Measurements from ENCODE around the gene PORCN. TPM values are rescaled to one million over a fixed set of nuclear protein-coding genes. Genes with fewer than 3 reads are reported as not detected.
A peak's percentile ranks its signal among the peaks of the same experiment; 100 is the strongest.

PORCN gene
- total and polyA plus RNA-seq, 2 of the 13 experiments (the other 11 are each of a cell fraction or from before 2014, with no cell fraction given): 3.9 to 5.8 TPM

GRCh38 chrX:48508400-48509244, at the start of gene PORCN (continued):
- TF ChIP-seq, protein P1, sequence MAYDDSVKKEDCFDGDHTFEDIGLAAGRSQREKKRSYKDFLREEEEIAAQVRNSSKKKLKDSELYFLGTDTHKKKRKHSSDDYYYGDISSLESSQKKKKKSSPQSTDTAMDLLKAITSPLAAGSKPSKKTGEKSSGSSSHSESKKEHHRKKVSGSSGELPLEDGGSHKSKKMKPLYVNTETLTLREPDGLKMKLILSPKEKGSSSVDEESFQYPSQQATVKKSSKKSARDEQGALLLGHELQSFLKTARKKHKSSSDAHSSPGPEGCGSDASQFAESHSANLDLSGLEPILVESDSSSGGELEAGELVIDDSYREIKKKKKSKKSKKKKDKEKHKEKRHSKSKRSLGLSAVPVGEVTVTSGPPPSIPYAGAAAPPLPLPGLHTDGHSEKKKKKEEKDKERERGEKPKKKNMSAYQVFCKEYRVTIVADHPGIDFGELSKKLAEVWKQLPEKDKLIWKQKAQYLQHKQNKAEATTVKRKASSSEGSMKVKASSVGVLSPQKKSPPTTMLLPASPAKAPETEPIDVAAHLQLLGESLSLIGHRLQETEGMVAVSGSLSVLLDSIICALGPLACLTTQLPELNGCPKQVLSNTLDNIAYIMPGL (CRISPR knock-in tag; IDR thresholded peaks at IDR 0.05; ENCODE audit: borderline replicate concordance in 1 of 2, low read depth in 1 of 2): 0 out of 4 replicates have a peak, but pooled peaks of 1 of the 2 experiments have one; percentile 28
- TF ChIP-seq SRF (IDR thresholded peaks at IDR 0.05; ENCODE audit: low read depth, low read length): no peak
- no peak for TF ChIP-seq NR2F6 (IDR thresholded peaks at IDR 0.05)
- TF ChIP-seq NR2F6 (CRISPR knock-in tag; IDR thresholded peaks at IDR 0.05): no peak
- no peak for TF ChIP-seq FOXC1 (CRISPR knock-in tag; IDR thresholded peaks at IDR 0.05; ENCODE audit: borderline replicate concordance)
- no peak for TF ChIP-seq PATZ1 (CRISPR knock-in tag; IDR thresholded peaks at IDR 0.05)
- TF ChIP-seq, protein P2, sequence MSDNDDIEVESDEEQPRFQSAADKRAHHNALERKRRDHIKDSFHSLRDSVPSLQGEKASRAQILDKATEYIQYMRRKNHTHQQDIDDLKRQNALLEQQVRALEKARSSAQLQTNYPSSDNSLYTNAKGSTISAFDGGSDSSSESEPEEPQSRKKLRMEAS (IDR thresholded peaks at IDR 0.05): peak; percentile 37
- TF ChIP-seq ZNF563 (CRISPR knock-in tag; IDR thresholded peaks at IDR 0.05): no peak
- TF ChIP-seq ZNF772 (CRISPR knock-in tag; IDR thresholded peaks at IDR 0.05): no peak
- TF ChIP-seq, protein P3, sequence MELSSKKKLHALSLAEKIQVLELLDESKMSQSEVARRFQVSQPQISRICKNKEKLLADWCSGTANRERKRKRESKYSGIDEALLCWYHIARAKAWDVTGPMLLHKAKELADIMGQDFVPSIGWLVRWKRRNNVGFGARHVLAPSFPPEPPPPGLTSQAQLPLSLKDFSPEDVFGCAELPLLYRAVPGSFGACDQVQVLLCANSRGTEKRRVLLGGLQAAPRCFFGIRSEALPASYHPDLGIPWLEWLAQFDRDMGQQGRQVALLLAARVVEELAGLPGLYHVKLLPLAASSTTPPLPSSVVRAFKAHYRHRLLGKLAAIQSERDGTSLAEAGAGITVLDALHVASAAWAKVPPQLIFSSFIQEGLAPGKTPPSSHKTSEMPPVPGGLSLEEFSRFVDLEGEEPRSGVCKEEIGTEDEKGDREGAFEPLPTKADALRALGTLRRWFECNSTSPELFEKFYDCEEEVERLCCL (CRISPR knock-in tag; IDR thresholded peaks at IDR 0.05; ENCODE audit: borderline replicate concordance): no peak
- peak; percentile 51 for TF ChIP-seq PHF8 (CRISPR knock-in tag; IDR thresholded peaks at IDR 0.05)
- TF ChIP-seq ZNF101 (CRISPR knock-in tag; IDR thresholded peaks at IDR 0.05; ENCODE audit: borderline replicate concordance, low read depth): no peak
- TF ChIP-seq ZNF629 (CRISPR knock-in tag; conservative IDR thresholded peaks at IDR 0.05): peak; percentile 51; the same call in 1 of the 2 replicates
- no peak for TF ChIP-seq PRPF4 (IDR thresholded peaks at IDR 0.05; ENCODE audit: low read depth, low read length, poor library complexity, severe bottlenecking)
- TF ChIP-seq LCORL (IDR thresholded peaks at IDR 0.05): no peak
- TF ChIP-seq LCORL (CRISPR knock-in tag; IDR thresholded peaks at IDR 0.05): no peak
- TF ChIP-seq SAP130 (CRISPR knock-in tag; IDR thresholded peaks at IDR 0.05; ENCODE audit: low read depth): peak; percentile 13; the same call in 1 of the 2 replicates
- peak; percentile 30 for TF ChIP-seq TAF15 (IDR thresholded peaks at IDR 0.05; ENCODE audit: low read depth, low read length, poor library complexity, severe bottlenecking)
- no peak for TF ChIP-seq ZNF484 (CRISPR knock-in tag; IDR thresholded peaks at IDR 0.05; ENCODE audit: borderline replicate concordance, low read depth)
- peak in 1 of 2 experiments; percentile 77; a peak in 2 of 4 replicates for TF ChIP-seq POLR2A (IDR thresholded peaks at IDR 0.05; ENCODE audit: insufficient read depth in 1 of 2, low read depth in 2 of 2, low read length in 2 of 2)

Measured in HepG2 (cell line).